GM12892 (cell line): ENCODE results near the gene GPR173.

ENCODE experiments used
- POLR2A ChIP-seq: IDR thresholded peaks from 2 replicates; pipeline ENCODE4 v1.6.1; 2011; ENCODE audit warnings: low read depth, low read length, control low read depth
- POLR2AphosphoS5 ChIP-seq: IDR thresholded peaks from 2 replicates; pipeline ENCODE4 v1.6.1; 2011; ENCODE audit warnings: low read depth, low read length, control low read depth

DNA sequence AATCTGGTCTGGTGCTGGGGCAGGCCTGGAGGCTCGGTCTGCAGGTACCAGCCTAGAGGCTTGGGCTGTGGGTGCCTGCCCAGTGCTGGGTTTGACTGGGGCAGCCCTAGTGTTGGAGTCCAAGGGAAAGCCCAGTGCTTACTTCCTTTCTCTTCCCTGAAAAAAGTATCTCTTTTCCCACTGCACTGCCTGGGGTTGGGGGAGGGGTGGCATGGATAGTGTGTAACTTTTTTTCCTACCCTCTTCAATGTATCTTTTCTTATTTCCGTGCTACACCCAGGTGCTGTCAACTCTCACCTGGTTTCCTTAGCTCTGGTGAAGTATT is 66.9 kb downstream of the GPR173 start:
- no peak for TF ChIP-seq POLR2AphosphoS5
- no peak for TF ChIP-seq POLR2A
